ENCODE data around the gene BRINP1.
"Not testable (repeated sequence)": the region's sequence is repeated elsewhere in the genome, so short reads cannot be mapped to it uniquely, and the experiment has no call there.

Gene BRINP1

GRCh38 chr9:119197893-119198607, 171.2 kb downstream of the BRINP1 start:
- no peak for DNase-seq (ENCODE audit: low spot score)

- no peak for DNase-seq (ENCODE audit: low spot score)
These were observed 173.7 kb downstream of the BRINP1 start for GRCh38 chr9:119195521-119195920.

- no peak for DNase-seq (ENCODE audit: low spot score)
These were observed 183.9 kb downstream of the BRINP1 start for GRCh38 chr9:119185298-119185697.

- DNase-seq (ENCODE audit: low spot score) = no peak
These were observed 184.8 kb downstream of the BRINP1 start for GRCh38 chr9:119184265-119184936.

- DNase-seq (ENCODE audit: low spot score) = no peak
These were observed 187.7 kb downstream of the BRINP1 start for GRCh38 chr9:119181561-119181960.

- no peak for DNase-seq (ENCODE audit: low spot score)
These were observed 188.3 kb downstream of the BRINP1 start for GRCh38 chr9:119180897-119181296.

GRCh38 chr9:119179701-119180100, 189.5 kb downstream of the BRINP1 start:
- DNase-seq (ENCODE audit: low spot score) = no peak

GRCh38 chr9:119177196-119177595, 192.0 kb downstream of the BRINP1 start:
- no peak for DNase-seq (ENCODE audit: low spot score)

GRCh38 chr9:119175581-119175980, 193.7 kb downstream of the BRINP1 start:
- DNase-seq (ENCODE audit: low spot score) = no peak

GRCh38 chr9:119169222-119169621, 200.0 kb downstream of the BRINP1 start:
- not testable (repeated sequence) for DNase-seq (ENCODE audit: low spot score)

- no peak for DNase-seq (ENCODE audit: low spot score)
These were observed 201.4 kb downstream of the BRINP1 start for GRCh38 chr9:119167876-119168275.

GRCh38 chr9:119167267-119167666, 202.0 kb downstream of the BRINP1 start:
- DNase-seq (ENCODE audit: low spot score) = no peak

GRCh38 chr9:119166096-119166495, 203.1 kb downstream of the BRINP1 start:
- no peak for DNase-seq (ENCODE audit: low spot score)

GRCh38 chr9:119165131-119165530, 204.1 kb downstream of the BRINP1 start:
- no peak for DNase-seq (ENCODE audit: low spot score)

- no peak for DNase-seq (ENCODE audit: low spot score)
These were observed 204.5 kb downstream of the BRINP1 start for GRCh38 chr9:119164716-119165115.

GRCh38 chr9:119160551-119160950, 208.7 kb downstream of the BRINP1 start:
- DNase-seq (ENCODE audit: low spot score) = no peak

GRCh38 chr9:119159386-119159785, 209.8 kb downstream of the BRINP1 start:
- DNase-seq (ENCODE audit: low spot score) = no peak

- DNase-seq (ENCODE audit: low spot score) = no peak
These were observed 212.0 kb downstream of the BRINP1 start for GRCh38 chr9:119157196-119157595.

GRCh38 chr9:119156354-119156753, 212.9 kb downstream of the BRINP1 start:
- DNase-seq (ENCODE audit: low spot score) = no peak

GRCh38 chr9:119154527-119154926, 214.7 kb downstream of the BRINP1 start:
- DNase-seq (ENCODE audit: low spot score) = no peak

- no peak for DNase-seq (ENCODE audit: low spot score)
These were observed 215.8 kb downstream of the BRINP1 start for GRCh38 chr9:119153402-119153801.

- DNase-seq (ENCODE audit: low spot score) = no peak
These were observed 220.4 kb downstream of the BRINP1 start for GRCh38 chr9:119148855-119149254.

- no peak for DNase-seq (ENCODE audit: low spot score)
These were observed 231.8 kb downstream of the BRINP1 start for GRCh38 chr9:119137479-119137878.

- no peak for DNase-seq (ENCODE audit: low spot score)
These were observed 243.2 kb downstream of the BRINP1 start for GRCh38 chr9:119126040-119126439.
